GM21717 (cell line): ENCODE results near the gene KRTAP1-4.
"Not testable (repeated sequence)": the region's sequence is repeated elsewhere in the genome, so short reads cannot be mapped to it uniquely, and the experiment has no call there.

Experiments
- ATAC-seq: cut with Tn5 transposase; IDR thresholded peaks from one replicate; pipeline ENCODE4 v1.9.1; 2021; ENCODE audit warnings: mild to moderate bottlenecking, moderate library complexity; ENCODE audit not compliant: unreplicated experiment

KRTAP1-4 gene

GRCh38 chr17:41029633-41030245, at the start of gene KRTAP1-4:
TSS of gene KRTAP1-4 (minus strand) at chr17:41030195. CDS start at chr17:41030078, 117 bp downstream.
- no peak for ATAC-seq

DNA sequence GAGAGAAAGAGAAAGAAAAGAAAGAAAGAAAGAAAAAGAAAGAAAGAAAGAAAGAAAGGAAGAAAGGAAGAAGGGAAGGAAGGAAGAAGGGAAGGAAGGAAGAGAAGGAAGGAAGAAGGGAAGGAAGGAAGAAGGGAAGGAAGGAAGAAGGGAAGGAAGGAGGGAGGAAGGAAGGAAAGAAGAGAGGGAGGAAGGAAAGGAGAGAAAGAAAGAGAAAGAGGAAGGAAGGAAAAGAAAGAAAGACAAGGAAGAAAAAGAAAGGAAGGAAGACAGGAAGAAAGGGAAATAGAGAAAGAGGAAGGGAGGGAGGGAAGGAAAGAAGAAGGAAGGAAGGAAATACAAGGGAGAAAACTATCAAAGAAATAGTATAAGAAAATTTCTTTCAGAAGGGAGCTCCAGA, 46.8 kb upstream of the KRTAP1-4 start:
- no peak for ATAC-seq

DNA sequence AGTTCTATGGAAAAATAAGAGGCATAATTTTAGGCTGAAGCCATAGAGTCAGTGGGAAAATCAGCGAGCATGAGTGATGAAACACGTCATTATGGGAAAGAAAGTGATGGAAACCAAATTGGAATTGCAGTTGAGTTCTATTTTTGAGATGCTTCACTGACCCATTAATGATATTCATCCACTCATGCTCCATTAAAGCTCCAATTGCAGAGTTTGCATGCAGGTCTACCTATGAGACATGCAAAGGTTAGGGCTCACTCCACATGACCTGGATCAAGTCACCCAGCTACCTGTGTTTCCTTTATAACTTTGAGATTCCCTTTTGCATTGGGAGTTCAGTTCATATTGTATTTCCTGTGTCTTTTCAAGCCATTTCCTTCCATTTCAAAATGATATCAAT, 43.7 kb upstream of the KRTAP1-4 start:
- ATAC-seq, result no peak

- no peak for ATAC-seq
Observed at GRCh38 chr17:41071606-41072360, 41.8 kb upstream of the KRTAP1-4 start.

- no peak for ATAC-seq
Observed at GRCh38 chr17:41069031-41069430, 39.0 kb upstream of the KRTAP1-4 start.

GRCh38 chr17:41067281-41067680, 37.3 kb upstream of the KRTAP1-4 start:
- ATAC-seq, result no peak

GRCh38 chr17:41065829-41066624, 36.0 kb upstream of the KRTAP1-4 start, which contains the start of gene KRTAP2-4:
TSS of gene KRTAP2-4 (minus strand) at chr17:41065879. CDS start at chr17:41065845, 34 bp downstream.
- no peak for ATAC-seq

- not testable (repeated sequence) for ATAC-seq
Observed at GRCh38 chr17:41065016-41065689, 35.2 kb upstream of the KRTAP1-4 start.

- ATAC-seq, result no peak
Observed at GRCh38 chr17:41064301-41064700, 34.3 kb upstream of the KRTAP1-4 start.

DNA sequence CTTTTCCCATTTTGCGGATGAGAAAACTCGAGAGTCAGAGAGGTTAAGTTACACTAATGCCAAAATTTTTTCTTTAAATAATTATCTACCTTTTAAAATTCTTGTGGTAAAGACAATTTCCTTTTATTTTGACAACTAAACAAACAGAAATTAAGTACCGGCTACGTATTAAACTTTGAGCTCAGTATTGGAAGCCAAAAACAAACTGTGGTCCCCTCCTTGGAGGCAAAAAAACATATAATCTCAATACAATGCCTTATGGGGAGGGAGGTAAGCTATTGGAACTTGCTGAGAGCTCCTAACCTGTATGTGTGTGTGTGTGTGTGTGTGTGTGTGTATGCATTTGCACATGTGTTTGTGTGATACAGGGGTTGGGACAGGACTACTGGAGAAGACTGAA, 33.5 kb upstream of the KRTAP1-4 start:
- ATAC-seq, result no peak

GRCh38 chr17:41061964-41062363, 32.0 kb upstream of the KRTAP1-4 start:
- no peak for ATAC-seq

GRCh38 chr17:41060052-41060604, 30.1 kb upstream of the KRTAP1-4 start, which contains the start of gene KRTAP2-3:
TSS of gene KRTAP2-3 (minus strand) at chr17:41060114. CDS start at chr17:41060050, 64 bp downstream.
- no peak for ATAC-seq

GRCh38 chr17:41059276-41060051, 29.5 kb upstream of the KRTAP1-4 start:
- ATAC-seq, result not testable (repeated sequence)

GRCh38 chr17:41058741-41059140, 28.7 kb upstream of the KRTAP1-4 start:
- no peak for ATAC-seq

GRCh38 chr17:41057547-41057946, 27.6 kb upstream of the KRTAP1-4 start:
- no peak for ATAC-seq

- not testable (repeated sequence) for ATAC-seq
Observed at GRCh38 chr17:41055130-41055529, 25.1 kb upstream of the KRTAP1-4 start, which contains the start of gene KRTAP2-2. TSS of gene KRTAP2-2 (minus strand) at chr17:41055230. CDS start at chr17:41055211, 19 bp downstream.

DNA sequence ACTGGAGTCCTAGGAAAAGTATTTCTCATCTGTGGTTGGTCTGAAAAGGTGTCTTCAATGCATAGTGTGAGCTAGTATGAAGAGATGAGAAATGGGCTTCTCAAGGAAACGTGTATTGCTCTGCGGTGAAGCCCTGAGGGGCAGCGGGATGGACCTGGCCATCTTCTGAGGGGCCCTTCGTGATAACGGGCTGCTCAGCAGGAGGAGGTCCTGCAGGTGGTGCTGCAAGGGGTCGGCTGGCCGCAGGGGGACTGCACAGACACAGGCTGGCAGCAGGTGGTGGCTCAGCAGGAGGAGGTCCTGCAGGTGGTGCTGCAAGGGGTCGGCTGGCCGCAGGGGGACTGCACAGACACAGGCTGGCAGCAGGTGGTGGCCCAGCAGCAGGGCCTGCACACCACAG, 24.6 kb upstream of the KRTAP1-4 start:
- not testable (repeated sequence) for ATAC-seq

DNA sequence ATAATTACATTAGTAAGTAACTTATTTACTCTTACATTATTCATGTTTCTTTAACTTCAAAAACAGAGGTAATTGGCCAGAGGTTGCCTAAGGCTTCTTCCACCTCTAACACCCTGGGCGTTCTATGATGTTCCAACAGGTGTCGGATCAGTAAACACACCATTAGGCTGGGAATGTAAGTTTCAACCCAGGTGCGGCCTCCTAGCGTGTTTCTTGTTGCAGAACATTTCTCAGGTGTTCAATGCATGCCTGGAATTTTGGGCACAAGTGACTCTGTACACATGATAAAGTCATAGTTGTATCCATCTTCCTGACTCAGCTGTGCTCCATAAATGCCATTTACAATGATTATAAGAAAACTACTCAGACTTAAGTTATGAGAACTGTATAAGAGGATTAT, 24.0 kb upstream of the KRTAP1-4 start:
- ATAC-seq, result no peak

DNA sequence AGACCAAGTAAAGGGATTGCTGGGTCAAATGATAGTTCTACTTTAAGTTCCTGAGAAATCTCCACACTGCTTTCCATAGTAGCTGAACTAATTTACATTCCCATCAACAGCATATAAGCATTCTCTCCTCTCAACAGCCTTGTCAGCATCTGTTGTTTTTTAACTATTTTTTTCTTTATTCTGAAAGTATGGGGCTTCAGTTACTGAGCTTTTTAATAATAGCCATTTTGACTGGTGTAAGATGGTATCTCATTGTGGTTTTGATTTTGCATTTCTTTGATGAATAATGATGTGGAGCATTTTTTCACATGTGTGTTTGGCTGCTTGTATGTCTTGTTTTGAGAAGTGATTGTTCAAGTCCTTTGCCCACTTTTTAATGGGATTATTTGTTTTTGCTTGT, 22.6 kb upstream of the KRTAP1-4 start:
- no peak for ATAC-seq

- ATAC-seq, result no peak
Observed at GRCh38 chr17:41049110-41049509, 19.1 kb upstream of the KRTAP1-4 start.
